WERI-Rb-1 (cell line): ENCODE data around the gene OR6B2.

Source experiments
- DNase-seq: peaks from one replicate; pipeline ENCODE4 v3.0.0-alpha.2; 2020
- H3K27ac ChIP-seq: fragments of 250-450 bp; sonication (Bioruptor Pico); 2 replicates; pipeline ENCODE4 v1.5.1; 2020; ENCODE audit warnings: mild to moderate bottlenecking, moderate library complexity
- H3K27me3 ChIP-seq: fragments of 250-450 bp; sonication (Bioruptor Pico); 2 replicates; pipeline ENCODE4 v1.5.1; 2021; ENCODE audit warnings: mild to moderate bottlenecking, low read depth, moderate library complexity; ENCODE audit not compliant: insufficient read depth, severe bottlenecking
- H3K36me3 ChIP-seq: fragments of 250-450 bp; sonication (Bioruptor Pico); 2 replicates; pipeline ENCODE4 v1.5.1; 2020; ENCODE audit warnings: mild to moderate bottlenecking, moderate library complexity
- H3K4me3 ChIP-seq: 2 replicates; pipeline ENCODE4 v1.5.1; 2011; ENCODE audit warnings: low read depth, mild to moderate bottlenecking, control low read depth, low read length
- H3K9me3 ChIP-seq: fragments of 250-450 bp; sonication (Bioruptor Pico); 2 replicates; pipeline ENCODE4 v1.5.1; 2021; ENCODE audit warnings: mild to moderate bottlenecking, moderate library complexity; ENCODE audit not compliant: severe bottlenecking
- TF ChIP-seq, protein P1 (sequence below): IDR thresholded peaks from 2 replicates; pipeline ENCODE4 v1.5.1; 2011; ENCODE audit warnings: low read depth, mild to moderate bottlenecking, control low read depth, inconsistent platforms, low read length

OR6B2 gene

DNA sequence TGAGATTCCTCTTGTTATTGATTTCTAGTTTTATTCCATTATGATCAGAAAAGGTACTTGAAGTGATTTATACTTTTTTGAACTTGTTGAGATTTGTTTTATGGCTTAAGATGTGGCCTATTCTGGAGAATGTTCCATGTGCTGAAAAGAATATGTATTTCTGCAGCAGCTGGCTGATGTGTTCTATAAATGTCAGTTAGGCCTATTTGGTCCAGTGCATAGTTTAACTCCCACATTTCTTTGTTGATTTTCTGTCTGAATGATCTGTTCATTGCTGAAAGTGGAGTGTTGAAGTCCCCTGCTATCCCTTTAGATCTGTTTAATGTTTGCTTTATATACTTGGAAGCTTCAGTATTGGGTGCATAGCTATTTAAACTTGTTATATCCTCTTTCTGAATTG is 7.1 kb upstream of the OR6B2 start:
- Histone ChIP-seq H3K27me3 (peaks cover 81% of the 10 kb centered on the region), H3K36me3 (no peaks in the 10 kb centered on the region), H3K9me3 (no peaks in the 10 kb centered on the region), H3K4me3 (no peak overlapping the region), H3K27ac (no peak overlapping the region)
- no peak for DNase-seq
- TF ChIP-seq, protein P1, sequence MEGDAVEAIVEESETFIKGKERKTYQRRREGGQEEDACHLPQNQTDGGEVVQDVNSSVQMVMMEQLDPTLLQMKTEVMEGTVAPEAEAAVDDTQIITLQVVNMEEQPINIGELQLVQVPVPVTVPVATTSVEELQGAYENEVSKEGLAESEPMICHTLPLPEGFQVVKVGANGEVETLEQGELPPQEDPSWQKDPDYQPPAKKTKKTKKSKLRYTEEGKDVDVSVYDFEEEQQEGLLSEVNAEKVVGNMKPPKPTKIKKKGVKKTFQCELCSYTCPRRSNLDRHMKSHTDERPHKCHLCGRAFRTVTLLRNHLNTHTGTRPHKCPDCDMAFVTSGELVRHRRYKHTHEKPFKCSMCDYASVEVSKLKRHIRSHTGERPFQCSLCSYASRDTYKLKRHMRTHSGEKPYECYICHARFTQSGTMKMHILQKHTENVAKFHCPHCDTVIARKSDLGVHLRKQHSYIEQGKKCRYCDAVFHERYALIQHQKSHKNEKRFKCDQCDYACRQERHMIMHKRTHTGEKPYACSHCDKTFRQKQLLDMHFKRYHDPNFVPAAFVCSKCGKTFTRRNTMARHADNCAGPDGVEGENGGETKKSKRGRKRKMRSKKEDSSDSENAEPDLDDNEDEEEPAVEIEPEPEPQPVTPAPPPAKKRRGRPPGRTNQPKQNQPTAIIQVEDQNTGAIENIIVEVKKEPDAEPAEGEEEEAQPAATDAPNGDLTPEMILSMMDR, result no peak

DNA sequence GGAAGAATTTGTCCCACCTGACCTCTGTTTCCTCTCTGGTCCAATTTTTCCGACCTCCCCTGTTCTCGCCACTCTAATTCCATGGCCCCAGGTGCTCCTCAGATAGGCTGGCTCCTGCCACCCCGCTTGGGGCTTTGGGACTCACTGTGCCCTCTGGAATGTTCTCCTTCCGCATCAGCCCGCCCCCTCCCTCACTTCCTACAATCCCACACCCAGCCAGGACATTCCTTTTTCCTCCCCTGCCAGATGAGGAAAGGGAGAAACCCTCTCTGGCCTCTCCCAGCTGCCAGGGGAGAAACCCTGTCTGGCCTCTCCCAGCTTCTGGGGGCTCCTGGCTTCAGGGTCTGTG is 3.1 kb upstream of the OR6B2 start:
- H3K27me3 ChIP-seq, result peaks cover 78% of the 10 kb centered on the region
- H3K4me3 ChIP-seq, result no peak overlapping the region
- no peaks in the 10 kb centered on the region for H3K9me3 ChIP-seq
- no peak overlapping the region for H3K27ac ChIP-seq
- TF ChIP-seq, protein P1, result no peak
- no peaks in the 10 kb centered on the region for H3K36me3 ChIP-seq
- no peak for DNase-seq

DNA sequence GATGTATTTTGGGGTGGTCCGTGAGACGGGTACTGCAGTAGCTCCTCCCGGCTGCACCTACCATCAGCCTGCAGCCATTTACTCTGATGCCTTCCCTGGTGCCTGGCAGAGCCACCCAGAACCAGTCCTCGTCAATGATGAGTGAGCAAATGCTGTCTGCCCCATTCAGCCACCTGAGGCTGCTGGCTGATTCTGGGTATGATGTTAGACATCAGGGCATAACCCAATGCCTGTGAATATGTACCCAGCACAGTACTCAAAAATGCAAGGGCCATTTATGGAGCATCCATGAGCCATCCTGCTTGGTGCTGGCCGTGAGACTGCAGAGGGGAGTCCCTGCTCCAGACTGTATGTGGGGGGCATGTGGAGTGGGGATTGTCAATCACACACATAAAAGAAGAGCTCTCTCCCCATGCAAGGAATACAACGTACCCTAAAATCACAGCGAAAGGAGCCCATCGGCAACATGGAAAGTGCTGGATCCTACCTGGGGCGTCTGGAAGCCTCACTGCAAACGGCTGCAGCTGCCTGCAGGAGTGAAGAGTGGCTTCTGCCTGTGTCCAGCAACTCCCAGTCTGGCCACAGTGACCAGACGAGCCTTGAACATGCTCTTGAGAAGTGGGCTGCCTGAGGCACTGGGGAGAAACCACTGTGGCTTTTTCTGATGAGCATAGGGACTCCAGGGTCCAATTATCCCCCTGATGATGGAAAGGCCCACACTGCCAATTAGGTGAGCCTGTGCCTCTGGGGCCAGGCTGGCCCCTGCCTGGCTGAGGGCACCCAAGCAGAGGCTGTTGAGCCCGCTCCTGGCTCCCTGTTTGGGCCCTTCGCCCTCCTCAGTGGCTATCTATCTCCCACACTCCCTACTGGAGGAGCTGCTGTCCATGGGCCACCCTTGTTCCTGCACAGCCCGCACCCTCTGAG is 2.4 kb upstream of the OR6B2 start:
- no peak overlapping the region for H3K27ac ChIP-seq
- peaks cover 82% of the 10 kb centered on the region for H3K27me3 ChIP-seq

DNA sequence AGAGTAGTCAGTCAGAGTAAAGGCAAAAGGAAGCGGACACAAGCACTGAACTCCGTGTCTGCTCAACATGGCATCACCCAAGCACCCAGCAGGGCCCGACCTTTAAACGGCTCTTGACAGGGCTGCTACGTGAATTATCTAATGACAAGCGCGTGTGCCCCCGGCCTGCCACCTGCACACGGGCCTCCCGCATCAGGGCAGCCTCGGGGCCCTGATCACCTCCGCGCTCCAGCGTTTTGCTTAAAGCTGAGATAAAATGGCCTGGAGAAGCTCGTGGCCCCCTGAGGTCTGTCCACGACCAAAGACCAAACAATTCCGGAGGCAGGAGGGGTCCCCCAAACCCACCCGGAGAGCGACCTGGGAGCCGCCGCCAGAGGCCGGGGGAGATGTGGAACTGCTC is 5.5 kb downstream of the OR6B2 start:
- H3K9me3 ChIP-seq, result no peaks in the 10 kb centered on the region
- peaks cover 16% of the 10 kb centered on the region for H3K36me3 ChIP-seq
- no peak for DNase-seq
- H3K27me3 ChIP-seq, result peaks cover 19% of the 10 kb centered on the region
- TF ChIP-seq, protein P1, result no peak
- no peak overlapping the region for H3K27ac ChIP-seq
- peak overlapping the region; percentile 80 for H3K4me3 ChIP-seq

More for the DNA sequence above, 2.4 kb upstream of the OR6B2 start:
- TF ChIP-seq, protein P1, result no peak
- H3K36me3 ChIP-seq, result no peaks in the 10 kb centered on the region
- no peaks in the 10 kb centered on the region for H3K9me3 ChIP-seq
- H3K4me3 ChIP-seq, result no peak overlapping the region
- DNase-seq, result no peak

DNA sequence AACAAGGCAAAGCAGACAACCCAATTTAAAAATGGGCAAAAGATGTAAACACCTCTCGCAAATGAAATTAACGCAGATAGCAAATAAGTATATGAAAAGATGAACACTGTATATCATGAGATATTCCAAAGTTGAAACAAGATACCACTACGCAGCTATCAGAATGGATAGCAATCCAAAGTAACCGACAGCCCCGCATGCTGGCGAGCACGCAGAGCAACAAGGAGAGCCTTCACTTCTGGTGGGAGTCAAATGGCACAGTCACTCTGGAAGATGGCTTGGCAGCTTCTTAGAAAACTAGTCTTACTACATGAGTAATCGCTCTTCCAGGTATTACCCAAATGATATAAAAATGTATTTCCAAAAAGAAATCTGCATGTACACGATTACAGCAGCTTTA is 6.4 kb downstream of the OR6B2 start:
- no peaks in the 10 kb centered on the region for H3K9me3 ChIP-seq
- TF ChIP-seq, protein P1, result no peak
- H3K36me3 ChIP-seq, result peaks cover 21% of the 10 kb centered on the region
- DNase-seq, result no peak
- H3K4me3 ChIP-seq, result no peak overlapping the region
- peaks cover 14% of the 10 kb centered on the region for H3K27me3 ChIP-seq
- H3K27ac ChIP-seq, result no peak overlapping the region
